Activated naive CD4-positive, alpha-beta T cell treated with anti-CD3 and anti-CD28 coated beads for 36 hours (primary cell): ENCODE data around the gene NDUFA6. TPM values are rescaled to one million over a fixed set of nuclear protein-coding genes. Genes with fewer than 3 reads are reported as not detected.

Experiments used
- CTCF ChIA-PET: fragments of 350-600 bp; sonication (Branson Sonifier 250); formaldehyde crosslinking; loops from one replicate; lab custom pipeline; 2021; ENCODE audit warnings: antibody characterized with exemption; lab: Charles Lee
- DNase-seq: peaks from one replicate; pipeline ENCODE4 v3.0.0-alpha.2; 2020
- H3K27ac Mint-ChIP-seq: one replicate; pipeline ENCODE4 v1.8.0; 2021; ENCODE audit warnings: mild to moderate bottlenecking, mixed read lengths
- H3K27me3 Mint-ChIP-seq: one replicate; pipeline ENCODE4 v1.8.0; 2021; ENCODE audit warnings: low read depth, mixed read lengths
- H3K36me3 Mint-ChIP-seq: one replicate; pipeline ENCODE4 v1.8.0; 2021; ENCODE audit warnings: low read depth, mixed read lengths
- H3K4me1 Mint-ChIP-seq: one replicate; pipeline ENCODE4 v1.8.0; 2021; ENCODE audit warnings: low read depth, mixed read lengths
- H3K4me3 Mint-ChIP-seq: one replicate; pipeline ENCODE4 v1.8.0; 2021; ENCODE audit warnings: mild to moderate bottlenecking, moderate library complexity, mixed read lengths
- H3K9me3 Mint-ChIP-seq: one replicate; pipeline ENCODE4 v1.8.0; 2021; ENCODE audit warnings: mixed read lengths
- intact Hi-C: fragments of 100-400 bp; cut with micrococcal nuclease; formaldehyde crosslinking; loops from one replicate; pipeline ENCODE4 v1.15.1; 2023
- total RNA-seq, 2 experiments: library from RNA; stranded (reverse); gene quantifications; one replicate each; pipeline ENCODE4 v1.2.3, GENCODE V29; 2021

Gene NDUFA6
- total RNA-seq, 2 experiments from 2014 or later: 122 to 126 TPM

DNA sequence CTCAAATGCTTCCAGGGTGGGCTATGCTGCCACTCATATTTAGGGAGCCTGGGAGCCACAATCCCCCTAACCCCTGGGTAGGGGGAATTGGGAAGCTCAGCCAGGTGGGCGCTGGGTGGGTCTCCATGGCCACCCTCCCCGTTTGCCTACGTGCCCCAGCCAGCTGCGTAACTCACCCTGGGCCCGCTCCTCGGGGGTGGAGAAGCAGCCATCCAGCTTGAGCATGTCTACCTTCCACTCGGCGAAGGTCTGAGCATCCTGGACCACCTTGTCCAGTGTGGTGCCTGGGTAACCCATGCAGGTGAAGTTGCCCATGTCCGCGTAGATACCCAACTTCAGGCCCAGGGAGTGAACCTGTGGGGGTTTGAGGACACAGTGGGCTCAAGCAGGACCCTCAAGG lies 23.6 kb downstream of the NDUFA6 start:
- intact Hi-C loops: no loop called here
- H3K36me3 Mint-ChIP-seq: peaks cover 32% of the 10 kb centered on the region
- DNase-seq: no peak
- H3K27ac Mint-ChIP-seq: no peak overlapping the region
- H3K27me3 Mint-ChIP-seq: no peaks in the 10 kb centered on the region
- peaks cover 19% of the 10 kb centered on the region for H3K4me1 Mint-ChIP-seq
- no peak overlapping the region for H3K4me3 Mint-ChIP-seq
- CTCF ChIA-PET: interaction anchor here (0.5 to 0.6 kb wide), 2 partner anchors 22 to 76 kb away, joined by 3 read pairs; no protein-coding TSS in a partner anchor
- no peaks in the 10 kb centered on the region for H3K9me3 Mint-ChIP-seq

DNA sequence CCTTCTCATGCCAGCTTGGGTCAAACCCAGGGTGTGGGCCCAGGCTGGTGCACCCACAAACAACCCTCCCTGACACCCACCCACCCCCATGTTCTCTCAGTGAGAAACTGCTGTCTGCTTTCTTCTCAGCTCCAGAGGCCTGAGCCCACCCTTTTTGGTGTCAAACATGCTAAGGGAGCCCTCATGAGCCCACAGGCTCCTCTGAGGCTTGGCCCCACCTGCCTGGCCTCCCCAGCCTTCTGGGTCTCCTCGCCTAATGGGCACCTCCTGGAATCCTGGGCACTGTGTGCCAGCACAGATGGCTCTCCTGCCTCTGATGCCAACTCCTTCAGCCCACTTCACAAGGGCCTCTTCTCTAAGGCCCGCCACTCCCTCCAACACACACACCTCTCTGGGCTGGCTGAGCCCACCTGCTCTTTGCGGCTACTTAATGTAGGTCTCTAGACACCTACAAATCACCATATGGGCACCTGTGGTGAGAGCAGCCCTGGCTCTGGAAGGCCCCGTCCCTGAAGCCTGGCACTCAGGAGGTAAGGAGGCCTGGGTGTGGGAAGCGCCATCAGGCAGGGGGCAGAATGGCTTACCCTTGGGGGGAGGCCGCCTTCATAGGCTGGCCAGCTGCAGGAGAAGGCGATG lies 24.3 kb downstream of the NDUFA6 start:
- H3K9me3 Mint-ChIP-seq: no peaks in the 10 kb centered on the region
- no peak overlapping the region for H3K4me3 Mint-ChIP-seq
- H3K27me3 Mint-ChIP-seq: no peaks in the 10 kb centered on the region
- intact Hi-C loops: no loop called here
- H3K27ac Mint-ChIP-seq: no peak overlapping the region
- CTCF ChIA-PET: interaction anchor here (0.5 to 0.6 kb wide), 2 partner anchors 22 to 75 kb away, joined by 3 read pairs; no protein-coding TSS in a partner anchor
- no peak for DNase-seq
- H3K36me3 Mint-ChIP-seq: peaks cover 35% of the 10 kb centered on the region
- H3K4me1 Mint-ChIP-seq: peaks cover 13% of the 10 kb centered on the region

DNA sequence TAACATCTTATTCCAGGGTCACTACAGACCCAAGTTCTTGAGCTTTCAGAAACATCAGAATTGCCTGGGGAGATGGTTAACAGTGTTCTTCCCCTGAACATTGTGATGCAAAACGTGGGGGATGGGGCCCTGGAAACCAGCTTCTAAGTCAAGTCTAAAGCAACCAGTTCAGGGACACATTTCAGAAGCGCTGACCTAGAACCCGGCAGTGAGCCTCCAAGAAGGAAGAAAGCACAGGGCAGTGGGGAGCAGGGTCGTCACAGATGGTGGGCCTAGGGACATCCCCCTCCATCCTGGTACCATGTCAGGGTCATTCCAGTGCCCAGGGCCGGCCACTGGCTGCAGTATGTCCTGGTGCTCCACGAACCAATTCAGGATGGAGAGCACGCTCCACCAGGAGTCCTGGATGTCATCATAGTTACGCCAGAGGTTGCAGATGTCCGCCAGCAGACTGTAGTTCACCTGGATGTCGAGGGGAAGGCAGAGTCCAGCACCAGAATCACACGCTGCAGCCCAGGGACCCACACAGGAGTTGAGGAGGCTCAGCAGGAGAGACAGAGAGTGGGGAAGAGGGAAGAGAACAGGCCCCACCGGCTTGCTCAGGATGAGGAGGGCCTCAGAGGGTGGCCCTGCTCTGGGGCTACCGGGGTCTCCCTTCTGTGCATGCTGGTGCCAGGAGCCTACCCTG lies 25.0 kb downstream of the NDUFA6 start:
- intact Hi-C loops: no loop called here

DNA sequence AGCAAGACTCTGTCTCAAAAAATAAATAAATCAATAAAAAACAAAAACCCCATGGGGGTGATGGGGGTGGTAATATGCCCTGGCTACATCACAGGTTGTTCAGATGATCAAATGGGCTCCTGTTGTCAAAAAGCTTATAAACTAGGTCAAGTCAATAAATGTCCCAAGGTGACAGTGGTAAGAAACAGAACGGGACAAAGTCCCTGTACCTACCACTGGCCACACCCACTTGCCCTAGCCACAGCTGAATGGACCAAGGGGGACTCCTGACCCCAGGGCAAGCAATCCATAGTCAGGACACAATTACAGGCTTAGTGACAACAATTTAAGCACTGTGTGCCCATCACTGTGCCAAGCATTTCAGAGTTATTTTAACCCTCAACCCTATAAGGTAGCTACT lies 25.9 kb downstream of the NDUFA6 start:
- no peaks in the 10 kb centered on the region for H3K27me3 Mint-ChIP-seq
- no peak overlapping the region for H3K4me3 Mint-ChIP-seq
- no peaks in the 10 kb centered on the region for H3K9me3 Mint-ChIP-seq
- DNase-seq: no peak
- H3K36me3 Mint-ChIP-seq: peaks cover 41% of the 10 kb centered on the region
- CTCF ChIA-PET: no interaction called here
- intact Hi-C loops: no loop called here
- H3K4me1 Mint-ChIP-seq: peaks cover 5% of the 10 kb centered on the region
- H3K27ac Mint-ChIP-seq: no peak overlapping the region

More for the DNA sequence above, 25.0 kb downstream of the NDUFA6 start:
- H3K27me3 Mint-ChIP-seq: no peaks in the 10 kb centered on the region
- no peak overlapping the region for H3K27ac Mint-ChIP-seq
- CTCF ChIA-PET: no interaction called here
- no peak for DNase-seq
- H3K36me3 Mint-ChIP-seq: peaks cover 36% of the 10 kb centered on the region
- peaks cover 10% of the 10 kb centered on the region for H3K4me1 Mint-ChIP-seq
- H3K4me3 Mint-ChIP-seq: no peak overlapping the region
- no peaks in the 10 kb centered on the region for H3K9me3 Mint-ChIP-seq

DNA sequence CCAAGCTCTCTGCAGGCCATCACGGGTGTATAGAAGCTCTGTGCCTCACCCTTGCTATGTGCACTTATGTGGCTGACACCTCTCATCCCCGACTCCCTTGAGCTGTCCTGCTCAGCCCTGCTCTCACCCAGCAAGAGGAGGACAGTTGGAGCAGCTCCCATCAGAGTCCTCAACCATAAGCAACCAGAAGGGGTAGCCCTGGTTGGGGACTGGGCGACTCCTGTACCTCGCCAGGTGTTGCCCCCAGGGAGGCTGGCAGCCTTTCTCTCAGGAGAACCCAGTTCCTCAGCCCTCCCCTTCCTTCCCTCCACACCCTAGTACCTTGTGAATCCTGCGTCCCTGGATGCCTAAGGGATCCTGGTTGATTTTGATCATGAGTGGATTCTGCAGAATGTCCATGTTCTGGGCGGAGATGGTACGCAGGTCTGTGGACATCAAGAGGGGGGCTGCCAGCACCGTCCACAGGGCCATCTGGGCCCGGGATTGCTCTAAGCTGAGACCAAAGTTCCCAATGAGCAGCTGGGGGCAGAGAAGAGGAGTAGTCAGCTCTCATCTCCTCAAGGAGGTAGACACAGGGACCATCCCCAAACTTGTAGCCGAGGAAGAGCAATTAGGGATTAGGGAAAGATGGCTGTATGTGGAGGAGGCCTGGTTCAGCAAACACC lies 27.9 kb downstream of the NDUFA6 start:
- DNase-seq: no peak
- Mint-ChIP-seq H3K9me3 (peaks cover 4% of the 10 kb centered on the region), H3K36me3 (peaks cover 54% of the 10 kb centered on the region), H3K4me1 (no peaks in the 10 kb centered on the region), H3K4me3 (no peak overlapping the region), H3K27ac (no peak overlapping the region), H3K27me3 (no peaks in the 10 kb centered on the region)
- intact Hi-C loops: no loop called here
- CTCF ChIA-PET: no interaction called here

DNA sequence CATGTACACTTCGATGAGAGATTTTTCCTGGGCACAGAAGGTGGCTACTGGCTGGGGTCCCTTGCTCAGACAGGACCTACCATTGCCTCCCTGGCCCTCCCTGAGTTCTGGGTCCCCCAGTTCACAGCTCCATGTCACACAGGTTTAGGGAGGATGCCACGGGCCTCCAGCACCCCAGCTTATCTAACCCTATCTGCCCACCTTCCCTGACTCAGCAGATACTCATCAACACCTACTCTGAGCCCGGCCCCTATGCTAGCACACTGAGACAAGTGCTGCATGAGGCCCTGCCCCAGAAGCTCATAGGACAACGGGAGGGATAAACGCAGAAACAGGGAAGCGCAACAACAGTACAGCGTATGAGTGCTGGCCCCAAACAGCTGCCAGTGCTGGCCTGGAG lies 29.5 kb downstream of the NDUFA6 start:
- intact Hi-C loops: no loop called here
- H3K9me3 Mint-ChIP-seq: peaks cover 13% of the 10 kb centered on the region
- no peaks in the 10 kb centered on the region for H3K4me1 Mint-ChIP-seq
- DNase-seq: no peak
- no peak overlapping the region for H3K27ac Mint-ChIP-seq
- no peaks in the 10 kb centered on the region for H3K27me3 Mint-ChIP-seq
- peaks cover 58% of the 10 kb centered on the region for H3K36me3 Mint-ChIP-seq
- H3K4me3 Mint-ChIP-seq: no peak overlapping the region
- CTCF ChIA-PET: no interaction called here

DNA sequence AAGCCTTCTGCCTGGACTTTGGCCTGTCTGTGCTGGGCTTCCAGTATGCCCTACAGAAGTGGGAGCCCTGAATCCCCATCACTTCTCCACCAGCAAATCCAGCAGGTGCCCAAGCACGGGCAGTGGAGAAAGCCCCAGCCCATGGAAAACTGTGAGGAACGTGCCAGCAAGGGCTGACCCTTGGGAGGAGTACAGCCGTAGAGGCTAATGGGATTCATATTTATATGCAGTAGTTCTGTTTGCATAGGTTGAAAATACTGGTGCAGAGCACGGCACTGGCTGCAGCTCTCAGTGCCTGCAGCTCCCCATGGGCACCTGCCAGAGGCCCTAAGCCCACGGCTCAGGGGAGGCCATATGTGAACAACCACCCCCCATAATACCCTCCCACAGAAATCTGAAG lies 30.1 kb downstream of the NDUFA6 start:
- no peak for DNase-seq
- Mint-ChIP-seq H3K27ac (no peak overlapping the region), H3K9me3 (peaks cover 13% of the 10 kb centered on the region), H3K4me1 (no peaks in the 10 kb centered on the region), H3K4me3 (no peak overlapping the region), H3K27me3 (no peaks in the 10 kb centered on the region), H3K36me3 (peaks cover 55% of the 10 kb centered on the region)
- intact Hi-C loops: no loop called here
- CTCF ChIA-PET: no interaction called here

DNA sequence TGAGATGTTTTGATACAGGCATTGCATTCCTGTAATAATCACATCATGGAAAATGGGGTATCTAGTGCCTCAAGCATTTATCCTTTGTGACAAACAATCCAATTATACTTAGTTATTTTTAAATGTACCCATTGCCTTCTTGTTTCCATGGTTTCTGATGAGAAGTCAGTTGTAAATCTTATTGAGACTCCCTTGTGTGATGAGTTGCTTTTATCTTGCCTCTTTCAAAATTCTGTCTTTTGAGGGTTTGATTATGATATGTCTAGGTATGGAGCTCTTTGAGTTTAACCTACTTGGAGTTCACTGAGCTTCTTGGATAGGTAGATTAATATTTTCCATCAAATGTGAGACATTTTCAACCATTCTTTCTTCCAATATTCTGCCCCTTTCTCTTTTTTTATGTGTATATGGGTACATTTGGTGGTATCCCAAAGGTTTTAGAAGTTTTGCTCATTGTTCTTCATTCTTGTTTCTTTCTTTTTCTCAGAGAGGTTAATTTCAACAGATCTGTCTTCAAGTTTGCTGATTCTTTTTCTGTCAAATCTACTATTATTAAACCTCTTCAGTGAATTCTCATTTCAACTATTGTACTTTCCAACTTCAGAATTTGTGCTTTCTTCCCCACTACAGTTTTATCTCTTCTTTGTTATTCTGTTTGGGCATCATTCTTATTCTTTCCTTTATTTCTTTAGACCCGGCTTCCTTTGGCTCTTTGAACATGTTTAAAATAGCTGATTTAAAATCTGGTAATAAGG lies 33.6 kb downstream of the NDUFA6 start:
- intact Hi-C loops: no loop called here
- peaks cover 34% of the 10 kb centered on the region for H3K36me3 Mint-ChIP-seq
- CTCF ChIA-PET: interaction anchor here (0.7 kb wide), 2 partner anchors 54 to 321 kb away, joined by 3 to 4 read pairs; no protein-coding TSS in a partner anchor
- H3K4me3 Mint-ChIP-seq: no peak overlapping the region
- H3K27ac Mint-ChIP-seq: no peak overlapping the region
- H3K4me1 Mint-ChIP-seq: no peaks in the 10 kb centered on the region
- no peak for DNase-seq
- H3K9me3 Mint-ChIP-seq: peaks cover 13% of the 10 kb centered on the region
- no peaks in the 10 kb centered on the region for H3K27me3 Mint-ChIP-seq

DNA sequence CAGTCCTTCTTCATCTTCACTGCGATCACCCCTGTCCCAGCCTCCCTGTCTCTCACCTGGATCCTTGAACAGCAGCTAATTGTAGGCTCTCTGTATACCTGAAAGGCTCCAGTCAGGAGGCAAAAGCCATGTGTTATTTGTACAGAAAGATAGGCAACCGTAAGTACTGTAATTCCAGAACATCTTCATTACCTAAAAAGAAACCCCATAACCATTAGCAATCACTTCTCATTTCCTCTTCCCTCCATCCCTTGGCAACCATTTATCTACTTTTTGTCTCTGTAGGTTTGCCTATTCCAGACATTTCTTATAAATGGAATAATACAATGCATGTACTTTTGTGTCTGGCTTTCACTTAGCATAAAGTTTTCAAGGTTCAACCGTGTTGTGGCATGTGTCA lies 37.8 kb downstream of the NDUFA6 start:
- Mint-ChIP-seq H3K27me3 (no peaks in the 10 kb centered on the region), H3K4me1 (no peaks in the 10 kb centered on the region), H3K9me3 (peaks cover 9% of the 10 kb centered on the region), H3K36me3 (peaks cover 9% of the 10 kb centered on the region), H3K27ac (no peak overlapping the region), H3K4me3 (no peak overlapping the region)
- CTCF ChIA-PET: no interaction called here
- DNase-seq: no peak
- intact Hi-C loops: no loop called here

DNA sequence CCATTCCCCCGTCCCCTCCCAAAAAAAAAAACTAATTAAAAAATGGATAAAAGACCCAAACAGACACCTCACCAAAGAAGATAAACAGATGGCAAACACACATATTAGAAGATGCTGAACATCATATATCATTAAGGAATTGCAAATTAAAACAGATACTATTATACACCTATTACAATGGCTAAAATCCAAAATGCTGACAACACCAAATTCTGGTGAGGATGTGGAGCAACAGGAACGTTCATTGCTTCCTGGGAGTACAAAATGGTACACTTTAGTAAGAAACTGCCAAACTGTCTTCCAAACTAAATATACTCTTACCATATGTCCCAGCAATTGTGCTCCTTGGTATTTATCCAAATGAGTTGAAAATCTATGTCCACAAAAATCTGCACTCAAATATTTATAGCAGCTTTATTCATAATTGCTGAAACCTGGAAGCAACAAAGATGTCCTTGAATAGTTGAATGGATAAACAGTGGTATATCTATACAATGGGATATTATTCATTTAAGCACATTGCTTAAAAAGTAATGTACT lies 39.9 kb downstream of the NDUFA6 start:
- no peak for DNase-seq
- Mint-ChIP-seq H3K4me1 (no peaks in the 10 kb centered on the region), H3K27ac (no peak overlapping the region), H3K9me3 (no peaks in the 10 kb centered on the region), H3K36me3 (no peaks in the 10 kb centered on the region), H3K4me3 (no peak overlapping the region), H3K27me3 (no peaks in the 10 kb centered on the region)
- CTCF ChIA-PET: no interaction called here
- intact Hi-C loops: no loop called here

DNA sequence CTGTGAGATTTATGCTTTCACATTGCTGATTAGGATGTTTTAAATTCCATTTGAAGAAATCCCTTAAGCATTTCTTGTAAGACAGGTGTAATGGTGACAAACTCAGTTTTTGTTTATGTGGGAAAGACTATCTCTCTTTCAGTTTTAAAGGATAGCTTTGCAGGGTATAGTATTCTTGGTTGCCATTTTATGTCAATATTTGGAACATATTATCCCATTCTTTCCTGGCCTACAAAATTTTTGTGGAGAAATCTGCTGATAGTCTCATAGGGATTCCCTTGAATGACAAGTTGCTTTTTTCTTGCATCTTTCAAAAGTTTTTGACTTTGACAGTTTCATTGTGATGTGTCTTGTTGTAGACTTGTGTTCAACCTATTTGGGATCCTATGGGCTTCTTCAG lies 48.8 kb downstream of the NDUFA6 start:
- no peaks in the 10 kb centered on the region for H3K4me1 Mint-ChIP-seq
- intact Hi-C loops: no loop called here
- no peak overlapping the region for H3K27ac Mint-ChIP-seq
- no peak overlapping the region for H3K4me3 Mint-ChIP-seq
- DNase-seq: no peak
- H3K27me3 Mint-ChIP-seq: no peaks in the 10 kb centered on the region
- CTCF ChIA-PET: no interaction called here
- peaks cover 8% of the 10 kb centered on the region for H3K9me3 Mint-ChIP-seq
- H3K36me3 Mint-ChIP-seq: peaks cover 6% of the 10 kb centered on the region

DNA sequence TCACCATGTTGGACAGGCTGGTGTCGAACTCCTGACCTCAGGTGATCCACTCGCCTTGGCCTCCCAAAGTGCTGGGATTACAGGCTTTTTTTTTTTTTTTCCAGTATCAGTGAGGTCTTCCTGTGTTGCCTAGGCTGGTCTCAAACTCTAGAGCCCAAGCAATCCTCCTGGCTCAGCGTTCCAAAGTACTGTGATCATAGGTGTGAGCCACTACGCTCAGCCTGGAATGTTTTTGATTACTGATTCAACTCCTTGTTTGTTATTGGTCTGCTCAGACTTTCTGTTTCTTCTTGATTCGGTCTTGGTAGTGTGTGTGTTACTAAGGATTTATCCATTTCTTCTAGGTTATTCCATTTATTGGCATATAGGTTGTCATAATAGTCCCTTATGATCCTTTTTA lies 51.3 kb downstream of the NDUFA6 start:
- intact Hi-C loops: no loop called here
- DNase-seq: no peak
- Mint-ChIP-seq H3K9me3 (peaks cover 12% of the 10 kb centered on the region), H3K4me3 (no peak overlapping the region), H3K36me3 (peaks cover 6% of the 10 kb centered on the region), H3K27ac (no peak overlapping the region), H3K4me1 (no peaks in the 10 kb centered on the region), H3K27me3 (no peaks in the 10 kb centered on the region)
- CTCF ChIA-PET: interaction anchor here (0.7 kb wide), 1 partner anchor 136 kb away, joined by 5 read pairs; no protein-coding TSS in a partner anchor
